IMR-90 (cell line): ENCODE data around the gene CCDC70. TPM values are rescaled to one million over a fixed set of nuclear protein-coding genes. Genes with fewer than 3 reads are reported as not detected.

Source experiments
- ATAC-seq: fragments of 200-7000 bp; cut with Tn5 transposase; 2 replicates; pipeline ENCODE4 v1.9.1; 2020; ENCODE audit warnings: low read depth, mild to moderate bottlenecking, moderate library complexity
- BruUV-seq: library from RNA; stranded (reverse); fragments of 400-500 nt; replicated peaks from 2 replicates; lab custom pipeline; 2021; lab: Mats Ljungman, UMichigan
- CTCF ChIA-PET: fragments of 300-600 bp; formaldehyde crosslinking; extraction: SDS; loops from one replicate; lab custom pipeline; 2021; ENCODE audit warnings: antibody characterized with exemption; lab: Yijun Ruan, JAX
- POLR2A ChIA-PET: fragments of 300-600 bp; sonication (Branson Sonifier 250); formaldehyde crosslinking; loops from one replicate; lab custom pipeline; 2022; ENCODE audit warnings: antibody characterized with exemption; ENCODE audit not compliant: unreplicated experiment; lab: Charles Lee
- DNase-seq: peaks from one replicate; pipeline ENCODE4 v3.0.0; 2013
- H2AFZ ChIP-seq: replicated peaks from 2 replicates; pipeline ENCODE3; 2013; ENCODE audit warnings: low read length, mild to moderate bottlenecking; ENCODE audit not compliant: poor library complexity
- H2AK5ac ChIP-seq: 2 replicates; pipeline ENCODE4 v1.6.1; 2013; ENCODE audit warnings: low read depth, low read length, inconsistent platforms
- H2AK9ac ChIP-seq: replicated peaks from 2 replicates; pipeline ENCODE3; 2013; ENCODE audit warnings: mild to moderate bottlenecking, low read depth, low read length, moderate library complexity; ENCODE audit not compliant: poor library complexity
- H2BK120ac ChIP-seq: 2 replicates; pipeline ENCODE4 v1.6.1; 2013; ENCODE audit warnings: low read depth, low read length, inconsistent platforms
- H2BK15ac ChIP-seq: 3 replicates; pipeline ENCODE4 v1.6.1; 2013; ENCODE audit warnings: low read depth, low read length, inconsistent platforms
- H2BK20ac ChIP-seq: 2 replicates; pipeline ENCODE4 v1.6.1; 2013; ENCODE audit warnings: low read depth, mild to moderate bottlenecking, inconsistent platforms, low read length, moderate library complexity
- H2BK5ac ChIP-seq: 2 replicates; pipeline ENCODE4 v1.6.1; 2013; ENCODE audit warnings: mild to moderate bottlenecking, low read depth, low read length, inconsistent platforms; ENCODE audit not compliant: poor library complexity, severe bottlenecking
- H3K14ac ChIP-seq: replicated peaks from 2 replicates; pipeline ENCODE4 v1.6.1; 2013; ENCODE audit warnings: low read depth, low read length, inconsistent platforms
- H3K18ac ChIP-seq: 2 replicates; pipeline ENCODE4 v1.6.1; 2013; ENCODE audit warnings: low read depth, low read length, control low read depth
- H3K23ac ChIP-seq: 2 replicates; pipeline ENCODE4 v1.6.1; 2013; ENCODE audit warnings: low read depth, low read length, inconsistent platforms
- H3K27ac ChIP-seq: 2 replicates; pipeline ENCODE4 v1.5.1; 2013; ENCODE audit warnings: mild to moderate bottlenecking, control low read depth, low read length; ENCODE audit not compliant: insufficient read depth
- H3K27me3 ChIP-seq: 2 replicates; pipeline ENCODE4 v1.6.1; 2013; ENCODE audit warnings: low read length; ENCODE audit not compliant: control insufficient read depth, insufficient read depth
- H3K36me3 ChIP-seq: 2 replicates; pipeline ENCODE4 v1.6.1; 2013; ENCODE audit warnings: low read length, mixed read lengths; ENCODE audit not compliant: control insufficient read depth, insufficient read depth
- H3K4ac ChIP-seq: 2 replicates; pipeline ENCODE4 v1.6.1; 2013; ENCODE audit warnings: low read depth, low read length, inconsistent platforms
- H3K4me1 ChIP-seq: 2 replicates; pipeline ENCODE4 v1.6.1; 2013; ENCODE audit warnings: low read length, mixed read lengths; ENCODE audit not compliant: control insufficient read depth, insufficient read depth
- H3K4me2 ChIP-seq: 2 replicates; pipeline ENCODE4 v1.6.1; 2013; ENCODE audit warnings: low read depth, mild to moderate bottlenecking, control low read depth, low read length, moderate library complexity
- H3K4me3 ChIP-seq: 2 replicates; pipeline ENCODE4 v1.5.1; 2013; ENCODE audit warnings: low read depth, mild to moderate bottlenecking, control low read depth, low read length, moderate library complexity; ENCODE audit not compliant: insufficient read depth
- H3K56ac ChIP-seq: 2 replicates; pipeline ENCODE4 v1.6.1; 2013; ENCODE audit warnings: low read length, inconsistent platforms; ENCODE audit not compliant: insufficient read depth; ENCODE audit errors: extremely low read depth
- H3K79me1 ChIP-seq, 2 experiments: 2 replicates each; pipeline ENCODE4 v1.6.1; 2013; ENCODE audit warnings: low read length in 2 of 2, inconsistent platforms in 1 of 2, low read depth in 1 of 2
- H3K9ac ChIP-seq: 2 replicates; pipeline ENCODE4 v1.6.1; 2013; ENCODE audit warnings: low read depth, low read length, control low read depth
- H3K9me1 ChIP-seq: 2 replicates; pipeline ENCODE4 v1.6.1; 2013; ENCODE audit warnings: low read length, inconsistent platforms; ENCODE audit not compliant: insufficient read depth
- H3K9me3 ChIP-seq: 2 replicates; pipeline ENCODE4 v1.6.1; 2013; ENCODE audit warnings: low read length; ENCODE audit not compliant: control insufficient read depth, insufficient read depth
- H4K20me1 ChIP-seq: 2 replicates; pipeline ENCODE4 v1.6.1; 2013; ENCODE audit warnings: low read length, inconsistent platforms; ENCODE audit not compliant: insufficient read depth
- H4K5ac ChIP-seq: 2 replicates; pipeline ENCODE4 v1.6.1; 2013; ENCODE audit warnings: mild to moderate bottlenecking, low read depth, low read length, control low read depth
- H4K8ac ChIP-seq, 2 experiments: 2 replicates each; pipeline ENCODE4 v1.6.1; 2013; ENCODE audit warnings: low read depth in 2 of 2, low read length in 2 of 2, control low read depth in 1 of 2, inconsistent platforms in 1 of 2
- H4K91ac ChIP-seq: 2 replicates; pipeline ENCODE4 v1.6.1; 2013; ENCODE audit warnings: low read depth, low read length, inconsistent platforms; ENCODE audit not compliant: insufficient read depth
- BHLHE40 ChIP-seq: fragments of 150-350 bp; IDR thresholded peaks from 2 replicates; pipeline ENCODE4 v1.6.1; 2016; ENCODE audit warnings: mild to moderate bottlenecking, low read depth, low read length
- CEBPB ChIP-seq: IDR thresholded peaks from 2 replicates; pipeline ENCODE4 v1.6.1; 2012; ENCODE audit warnings: low read depth, low read length, improper control_type of control experiment
- CTCF ChIP-seq: conservative IDR thresholded peaks from 2 replicates; pipeline ENCODE4 v1.5.1; 2012; ENCODE audit warnings: mild to moderate bottlenecking, low read depth, low read length, improper control_type of control experiment
- ELK1 ChIP-seq: fragments of 150-350 bp; IDR thresholded peaks from 2 replicates; pipeline ENCODE4 v1.6.1; 2016; ENCODE audit warnings: low read depth, mild to moderate bottlenecking, low read length, moderate library complexity, borderline replicate concordance
- FOS ChIP-seq: fragments of 150-350 bp; IDR thresholded peaks from 2 replicates; pipeline ENCODE4 v1.6.1; 2016; ENCODE audit warnings: low read depth, low read length
- MAFK ChIP-seq: IDR thresholded peaks from 2 replicates; pipeline ENCODE4 v1.6.1; 2012; ENCODE audit warnings: low read depth, low read length, improper control_type of control experiment
- MAZ ChIP-seq: IDR thresholded peaks from 2 replicates; pipeline ENCODE4 v1.6.1; 2012; ENCODE audit warnings: low read depth, mild to moderate bottlenecking, low read length, improper control_type of control experiment, moderate library complexity, borderline replicate concordance
- MXI1 ChIP-seq: IDR thresholded peaks from 2 replicates; pipeline ENCODE4 v1.6.1; 2012; ENCODE audit warnings: low read depth, mild to moderate bottlenecking, low read length, moderate library complexity, borderline replicate concordance
- RAD21 ChIP-seq: IDR thresholded peaks from 2 replicates; pipeline ENCODE4 v1.6.1; 2012; ENCODE audit warnings: low read length, improper control_type of control experiment
- RCOR1 ChIP-seq: IDR thresholded peaks from 2 replicates; pipeline ENCODE4 v1.6.1; 2012; ENCODE audit warnings: mild to moderate bottlenecking, low read length, improper control_type of control experiment; ENCODE audit not compliant: insufficient replicate concordance
- RFX5 ChIP-seq: IDR thresholded peaks from 2 replicates; pipeline ENCODE4 v1.8.0; 2012; ENCODE audit warnings: low read depth, mild to moderate bottlenecking, low read length, moderate library complexity
- SMC3 ChIP-seq: fragments of 150-350 bp; IDR thresholded peaks from 2 replicates; pipeline ENCODE4 v1.6.1; 2016; ENCODE audit warnings: low read depth, mild to moderate bottlenecking, antibody characterized with exemption, low read length, moderate library complexity
- USF2 ChIP-seq: fragments of 150-350 bp; IDR thresholded peaks from 2 replicates; pipeline ENCODE4 v1.6.1; 2017; ENCODE audit warnings: mild to moderate bottlenecking, antibody characterized with exemption, low read length, low read depth
- WGBS, 2 experiments: methylation state at CpG; one replicate each; pipeline versions ENCODE4 v1.1.5 to v1.1.7; 2013; ENCODE audit warnings: missing lambda C conversion rate in 2 of 2; ENCODE audit not compliant: insufficient read length in 1 of 2; ENCODE audit errors: extremely low coverage in 2 of 2; 5-methylcytosine and 5-hydroxymethylcytosine counted together
- dilution Hi-C: fragments of 300-500 bp; cut with HindIII; formaldehyde crosslinking; loops from one replicate; pipeline ENCODE4 v1.14.3; 2018; ENCODE audit warnings: low sequenced_read_pairs; ENCODE audit not compliant: unreplicated experiment
- in situ Hi-C: fragments of 300-500 bp; cut with MboI; formaldehyde crosslinking; loops from 3 replicates; pipeline ENCODE4 v1.14.3; 2019; ENCODE audit warnings: low sequenced_read_pairs, inconsistent platforms, mixed read lengths
- intact Hi-C: fragments of 100-400 bp; cut with micrococcal nuclease; formaldehyde crosslinking; loops from 2 replicates; pipeline ENCODE4 v1.10.0; 2022
- polyA plus RNA-seq, 3 experiments: library from polyadenylated mRNA; depleted of rRNA; stranded (reverse); fragments of >200 nt; gene quantifications; 2 replicates each; pipeline ENCODE4 v1.2.3, GENCODE V29; 2012; ENCODE audit warnings: low replicate concordance in 1 of 3
- total RNA-seq: library from RNA; depleted of rRNA; stranded (reverse); fragments of >200 nt; gene quantifications from 2 replicates; pipeline ENCODE4 v1.2.3, GENCODE V29; 2012

The CCDC70 gene
- total and polyA plus RNA-seq, 2 of the 4 experiments (the other 2 are of a cell fraction) = not detected

DNA sequence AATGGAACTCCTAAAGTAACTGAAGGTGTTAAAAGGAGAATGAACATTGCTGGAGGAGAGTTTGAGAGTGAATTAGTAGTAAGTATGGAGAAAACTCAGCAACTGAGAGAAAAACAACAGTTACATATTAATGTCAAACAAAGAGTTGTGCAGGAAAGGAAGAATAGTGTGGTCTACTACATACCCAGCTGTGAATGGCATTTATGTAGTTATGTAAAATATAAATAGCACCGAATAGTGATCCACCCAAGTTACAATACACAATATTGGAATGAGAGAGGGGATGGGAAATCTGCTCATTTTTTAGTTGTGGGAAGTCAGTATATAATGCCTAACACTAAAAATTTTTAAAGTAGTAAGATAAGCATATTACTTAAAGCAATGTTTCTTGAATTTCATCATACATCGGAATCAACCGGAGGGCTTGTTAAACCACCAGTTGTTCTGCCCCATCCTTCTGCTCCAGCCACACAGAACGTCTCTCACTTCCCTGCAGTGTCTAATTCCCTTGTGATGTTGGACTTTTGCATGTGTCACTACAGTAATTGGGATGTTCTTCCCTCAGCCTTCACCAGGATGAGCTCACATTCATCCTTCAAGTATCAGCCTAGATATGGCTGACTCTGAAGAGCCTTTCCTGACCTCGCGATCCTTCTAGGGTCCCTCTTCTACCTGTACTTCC, 11.5 kb downstream of the CCDC70 start:
- no peak overlapping the region for H3K4me3 ChIP-seq
- no peak overlapping the region for H2AK9ac ChIP-seq
- H3K56ac ChIP-seq = no peak overlapping the region
- DNase-seq (no peak), ATAC-seq (no peak)
- ChIA-PET CTCF (interaction anchor here (0.5 to 1.0 kb wide), 2 partner anchors 11 to 14 kb away, joined by 3 to 4 read pairs; no protein-coding TSS in a partner anchor), POLR2A (no interaction called here)
- H3K14ac ChIP-seq = no peak overlapping the region
- H3K23ac ChIP-seq = no peak overlapping the region
- in situ Hi-C loops = no loop called here
- H3K4ac ChIP-seq = no peak overlapping the region
- no peaks in the 10 kb centered on the region for H3K79me1 ChIP-seq
- no peak overlapping the region for H2BK20ac ChIP-seq
- no peak overlapping the region for H3K9ac ChIP-seq
- H3K27ac ChIP-seq = no peak overlapping the region
- no TSS peak for BruUV-seq
- H3K27me3 ChIP-seq = peaks cover 43% of the 10 kb centered on the region
- no CpG with 5 or more reads among the region's 6 CpGs for WGBS, 2 experiments
- H2AFZ ChIP-seq = no peak overlapping the region
- no peaks in the 10 kb centered on the region for H3K9me1 ChIP-seq
- H4K8ac ChIP-seq = no peak overlapping the region
- no peaks in the 10 kb centered on the region for H3K36me3 ChIP-seq
- no peaks in the 10 kb centered on the region for H3K4me1 ChIP-seq
- dilution Hi-C loops = no loop called here
- H3K9me3 ChIP-seq = no peaks in the 10 kb centered on the region; the same call in 1 of the 2 replicates
- no peak for TF ChIP-seq USF2
- TF ChIP-seq CTCF = no peak
- no peak for TF ChIP-seq FOS
- no peak for TF ChIP-seq RCOR1
- TF ChIP-seq BHLHE40 = no peak
- TF ChIP-seq RAD21 = no peak
- no peak for TF ChIP-seq MAZ
- no peak for TF ChIP-seq MXI1
- TF ChIP-seq SMC3 = no peak
- TF ChIP-seq CEBPB = no peak
- TF ChIP-seq MAFK = no peak
- TF ChIP-seq ELK1 = no peak
- no peak for TF ChIP-seq RFX5
- H3K18ac ChIP-seq = no peak overlapping the region
- H2AK5ac ChIP-seq = no peak overlapping the region
- H4K91ac ChIP-seq = no peak overlapping the region
- intact Hi-C loops = no loop called here
- H2BK120ac ChIP-seq = no peak overlapping the region
- H4K20me1 ChIP-seq = no peaks in the 10 kb centered on the region
- no peak overlapping the region for H2BK5ac ChIP-seq
- H4K5ac ChIP-seq = no peak overlapping the region
- H2BK15ac ChIP-seq = no peak overlapping the region
- no peak overlapping the region for H3K4me2 ChIP-seq
